HL-60 (cell line): ENCODE results near the gene LPCAT1.

Experiments
- CTCF ChIP-seq: IDR thresholded peaks from one replicate; pipeline ENCODE4 v1.5.1; 2011; ENCODE audit warnings: low read length, control low read depth, inconsistent platforms; ENCODE audit not compliant: insufficient read depth
- GABPA ChIP-seq: IDR thresholded peaks from 2 replicates; pipeline ENCODE4 v1.6.1; 2012; ENCODE audit warnings: low read depth
- TF ChIP-seq, protein P1 (sequence below): IDR thresholded peaks from 2 replicates; pipeline ENCODE4 v1.6.1; 2012; ENCODE audit warnings: low read depth; ENCODE audit not compliant: insufficient replicate concordance

- TF ChIP-seq CTCF (no peak), GABPA (no peak)
- TF ChIP-seq, protein P1, sequence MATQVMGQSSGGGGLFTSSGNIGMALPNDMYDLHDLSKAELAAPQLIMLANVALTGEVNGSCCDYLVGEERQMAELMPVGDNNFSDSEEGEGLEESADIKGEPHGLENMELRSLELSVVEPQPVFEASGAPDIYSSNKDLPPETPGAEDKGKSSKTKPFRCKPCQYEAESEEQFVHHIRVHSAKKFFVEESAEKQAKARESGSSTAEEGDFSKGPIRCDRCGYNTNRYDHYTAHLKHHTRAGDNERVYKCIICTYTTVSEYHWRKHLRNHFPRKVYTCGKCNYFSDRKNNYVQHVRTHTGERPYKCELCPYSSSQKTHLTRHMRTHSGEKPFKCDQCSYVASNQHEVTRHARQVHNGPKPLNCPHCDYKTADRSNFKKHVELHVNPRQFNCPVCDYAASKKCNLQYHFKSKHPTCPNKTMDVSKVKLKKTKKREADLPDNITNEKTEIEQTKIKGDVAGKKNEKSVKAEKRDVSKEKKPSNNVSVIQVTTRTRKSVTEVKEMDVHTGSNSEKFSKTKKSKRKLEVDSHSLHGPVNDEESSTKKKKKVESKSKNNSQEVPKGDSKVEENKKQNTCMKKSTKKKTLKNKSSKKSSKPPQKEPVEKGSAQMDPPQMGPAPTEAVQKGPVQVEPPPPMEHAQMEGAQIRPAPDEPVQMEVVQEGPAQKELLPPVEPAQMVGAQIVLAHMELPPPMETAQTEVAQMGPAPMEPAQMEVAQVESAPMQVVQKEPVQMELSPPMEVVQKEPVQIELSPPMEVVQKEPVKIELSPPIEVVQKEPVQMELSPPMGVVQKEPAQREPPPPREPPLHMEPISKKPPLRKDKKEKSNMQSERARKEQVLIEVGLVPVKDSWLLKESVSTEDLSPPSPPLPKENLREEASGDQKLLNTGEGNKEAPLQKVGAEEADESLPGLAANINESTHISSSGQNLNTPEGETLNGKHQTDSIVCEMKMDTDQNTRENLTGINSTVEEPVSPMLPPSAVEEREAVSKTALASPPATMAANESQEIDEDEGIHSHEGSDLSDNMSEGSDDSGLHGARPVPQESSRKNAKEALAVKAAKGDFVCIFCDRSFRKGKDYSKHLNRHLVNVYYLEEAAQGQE: no peak
Observed at GRCh38 chr5:1446602-1447343, 77.0 kb downstream of the LPCAT1 start.
